RWPE2 (cell line): Measurements from ENCODE around the gene PAK1.

Source experiments
- ATAC-seq: fragments of 200-7000 bp; cut with Tn5 transposase; 3 replicates; pipeline ENCODE4 v1.9.1; 2021; ENCODE audit warnings: low read depth
- DNase-seq: peaks from one replicate; pipeline ENCODE4 v3.0.0-alpha.2; 2020; ENCODE audit warnings: low spot score
- H3K27ac ChIP-seq: fragments of 450-650 bp; 2 replicates; pipeline ENCODE4 v1.5.1; 2017; ENCODE audit warnings: mild to moderate bottlenecking; ENCODE audit not compliant: poor library complexity, severe bottlenecking
- H3K27me3 ChIP-seq: fragments of 250-450 bp; sonication (Bioruptor Pico); 2 replicates; pipeline ENCODE4 v1.5.1; 2021; ENCODE audit warnings: mild to moderate bottlenecking, moderate library complexity; ENCODE audit not compliant: insufficient read depth, poor library complexity, severe bottlenecking
- H3K36me3 ChIP-seq: fragments of 250-450 bp; sonication (Bioruptor Pico); 2 replicates; pipeline ENCODE4 v1.5.1; 2020; ENCODE audit warnings: low read depth, mild to moderate bottlenecking, moderate library complexity
- H3K4me1 ChIP-seq: fragments of 250-450 bp; sonication (Bioruptor Pico); 2 replicates; pipeline ENCODE4 v1.5.1; 2021; ENCODE audit warnings: mild to moderate bottlenecking, moderate library complexity; ENCODE audit not compliant: insufficient read depth, poor library complexity, severe bottlenecking
- H3K4me3 ChIP-seq: fragments of 250-450 bp; sonication (Bioruptor Pico); 2 replicates; pipeline ENCODE4 v1.5.1; 2021; ENCODE audit warnings: mild to moderate bottlenecking, moderate library complexity; ENCODE audit not compliant: severe bottlenecking
- H3K9me3 ChIP-seq: fragments of 250-450 bp; sonication (Bioruptor Pico); 2 replicates; pipeline ENCODE4 v1.5.1; 2021; ENCODE audit warnings: mild to moderate bottlenecking, moderate library complexity; ENCODE audit not compliant: severe bottlenecking
- TF ChIP-seq, protein P1 (sequence below): fragments of 450-650 bp; IDR thresholded peaks from one replicate; pipeline ENCODE4 v1.5.1; 2017; ENCODE audit warnings: mild to moderate bottlenecking, moderate library complexity; ENCODE audit not compliant: poor library complexity, severe bottlenecking

Gene PAK1

DNA sequence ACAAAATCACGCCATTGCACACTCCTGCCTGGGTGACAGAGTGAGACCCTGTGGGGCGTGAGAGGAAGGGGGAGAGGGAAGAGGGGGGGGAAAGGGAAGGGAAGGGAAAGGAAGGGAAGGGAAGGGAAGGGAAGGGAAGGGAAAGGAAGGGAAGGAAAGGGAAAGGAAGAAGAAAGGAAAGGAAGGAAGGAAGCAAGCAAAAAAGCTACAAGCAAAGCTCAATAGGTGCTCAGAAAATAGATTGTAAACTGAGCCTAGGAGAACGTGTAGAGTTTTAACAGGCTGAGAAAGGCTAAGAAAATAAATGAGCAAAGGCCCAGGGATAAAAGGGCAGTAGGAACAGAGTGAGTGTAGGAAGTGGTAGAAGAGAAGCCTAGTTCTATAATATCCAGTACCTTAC is 141.6 kb downstream of the PAK1 start:
- no peak for DNase-seq
- Histone ChIP-seq H3K27ac (no peak overlapping the region), H3K4me1 (no peaks in the 10 kb centered on the region), H3K27me3 (no peaks in the 10 kb centered on the region), H3K9me3 (no peaks in the 10 kb centered on the region), H3K36me3 (peaks cover 32% of the 10 kb centered on the region), H3K4me3 (no peak overlapping the region)
- TF ChIP-seq, protein P1, sequence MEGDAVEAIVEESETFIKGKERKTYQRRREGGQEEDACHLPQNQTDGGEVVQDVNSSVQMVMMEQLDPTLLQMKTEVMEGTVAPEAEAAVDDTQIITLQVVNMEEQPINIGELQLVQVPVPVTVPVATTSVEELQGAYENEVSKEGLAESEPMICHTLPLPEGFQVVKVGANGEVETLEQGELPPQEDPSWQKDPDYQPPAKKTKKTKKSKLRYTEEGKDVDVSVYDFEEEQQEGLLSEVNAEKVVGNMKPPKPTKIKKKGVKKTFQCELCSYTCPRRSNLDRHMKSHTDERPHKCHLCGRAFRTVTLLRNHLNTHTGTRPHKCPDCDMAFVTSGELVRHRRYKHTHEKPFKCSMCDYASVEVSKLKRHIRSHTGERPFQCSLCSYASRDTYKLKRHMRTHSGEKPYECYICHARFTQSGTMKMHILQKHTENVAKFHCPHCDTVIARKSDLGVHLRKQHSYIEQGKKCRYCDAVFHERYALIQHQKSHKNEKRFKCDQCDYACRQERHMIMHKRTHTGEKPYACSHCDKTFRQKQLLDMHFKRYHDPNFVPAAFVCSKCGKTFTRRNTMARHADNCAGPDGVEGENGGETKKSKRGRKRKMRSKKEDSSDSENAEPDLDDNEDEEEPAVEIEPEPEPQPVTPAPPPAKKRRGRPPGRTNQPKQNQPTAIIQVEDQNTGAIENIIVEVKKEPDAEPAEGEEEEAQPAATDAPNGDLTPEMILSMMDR, result no peak
- no peak for ATAC-seq

DNA sequence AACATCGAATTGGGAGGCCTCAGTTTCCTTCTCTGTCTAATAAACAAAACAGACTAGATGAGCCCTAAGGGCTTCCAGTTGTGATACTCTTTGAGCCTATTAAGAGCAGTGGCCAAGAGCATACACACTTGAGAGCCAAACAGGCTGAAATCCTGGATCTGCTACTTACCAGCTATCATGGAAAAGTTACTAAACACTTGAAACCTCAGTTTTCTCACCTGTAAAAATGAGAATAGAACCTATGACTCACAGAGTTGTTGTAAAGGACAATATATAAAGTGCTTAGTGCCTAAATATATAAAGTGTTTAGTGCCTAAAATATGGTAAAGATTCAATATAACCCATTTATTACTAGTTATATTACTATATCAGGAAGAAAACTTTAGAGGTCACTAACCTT is 148.7 kb downstream of the PAK1 start:
- Histone ChIP-seq H3K36me3 (peaks cover 8% of the 10 kb centered on the region), H3K4me1 (no peaks in the 10 kb centered on the region), H3K4me3 (no peak overlapping the region), H3K27me3 (no peaks in the 10 kb centered on the region), H3K9me3 (no peaks in the 10 kb centered on the region), H3K27ac (no peak overlapping the region)
- ATAC-seq (no peak), DNase-seq (no peak)
- TF ChIP-seq, protein P1, result no peak

DNA sequence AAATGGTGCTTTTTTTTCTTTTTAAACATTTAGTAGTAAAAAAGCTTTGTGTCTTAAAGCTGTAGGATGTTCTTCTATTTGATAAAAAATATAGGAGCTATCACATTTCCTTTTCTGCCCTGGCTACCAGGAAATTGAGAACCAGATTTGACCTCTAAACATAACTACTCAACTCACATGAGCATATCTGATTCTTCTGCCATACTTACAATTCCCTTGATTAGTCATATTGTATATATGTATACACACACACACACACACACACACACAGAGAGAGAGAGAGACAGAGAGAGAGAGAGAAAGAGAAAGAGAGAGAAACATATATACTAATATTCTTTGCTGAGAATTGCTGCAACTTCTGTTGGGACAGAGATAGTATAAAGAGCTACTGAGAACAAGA is 149.4 kb downstream of the PAK1 start:
- ATAC-seq (no peak), DNase-seq (no peak)
- no peak overlapping the region for H3K4me3 ChIP-seq
- H3K36me3 ChIP-seq, result peaks cover 8% of the 10 kb centered on the region
- no peaks in the 10 kb centered on the region for H3K4me1 ChIP-seq
- TF ChIP-seq, protein P1, result no peak
- H3K27ac ChIP-seq, result no peak overlapping the region
- H3K27me3 ChIP-seq, result no peaks in the 10 kb centered on the region
- no peaks in the 10 kb centered on the region for H3K9me3 ChIP-seq

DNA sequence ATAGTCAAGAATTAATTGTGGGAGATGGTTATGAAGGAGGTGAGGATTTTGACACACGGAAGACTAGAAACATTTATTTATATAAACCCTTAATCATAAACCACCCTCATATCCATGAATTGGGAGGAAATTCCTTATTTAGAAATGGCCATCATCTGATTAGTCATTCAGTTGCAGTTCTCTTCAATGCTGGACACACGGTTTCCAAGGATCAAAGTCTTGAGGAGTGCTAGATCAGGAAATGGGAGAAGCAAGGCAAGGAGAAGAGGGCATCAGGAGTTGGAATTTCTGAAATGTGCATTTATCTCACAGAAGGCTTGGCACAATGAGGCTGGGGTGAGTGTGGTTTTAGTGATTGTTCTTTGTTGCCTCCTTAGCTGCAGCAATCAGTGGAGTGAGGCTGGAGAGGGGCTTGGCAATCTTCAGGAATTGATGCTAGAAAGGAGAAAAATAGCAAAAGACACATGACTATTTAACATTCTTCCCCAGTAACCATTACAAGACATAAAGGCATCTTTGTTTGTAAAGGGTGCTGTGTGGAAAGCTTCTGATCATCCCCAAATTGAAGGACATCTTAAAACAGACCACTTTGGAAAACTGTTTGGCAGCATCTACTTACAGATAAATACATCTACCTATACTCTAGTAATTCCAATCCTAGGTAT is 150.8 kb downstream of the PAK1 start:
- Histone ChIP-seq H3K4me1 (no peaks in the 10 kb centered on the region), H3K27ac (no peak overlapping the region), H3K4me3 (no peak overlapping the region), H3K27me3 (no peaks in the 10 kb centered on the region), H3K36me3 (peaks cover 8% of the 10 kb centered on the region), H3K9me3 (no peaks in the 10 kb centered on the region)
- TF ChIP-seq, protein P1, result no peak
- ATAC-seq (no peak), DNase-seq (no peak)

DNA sequence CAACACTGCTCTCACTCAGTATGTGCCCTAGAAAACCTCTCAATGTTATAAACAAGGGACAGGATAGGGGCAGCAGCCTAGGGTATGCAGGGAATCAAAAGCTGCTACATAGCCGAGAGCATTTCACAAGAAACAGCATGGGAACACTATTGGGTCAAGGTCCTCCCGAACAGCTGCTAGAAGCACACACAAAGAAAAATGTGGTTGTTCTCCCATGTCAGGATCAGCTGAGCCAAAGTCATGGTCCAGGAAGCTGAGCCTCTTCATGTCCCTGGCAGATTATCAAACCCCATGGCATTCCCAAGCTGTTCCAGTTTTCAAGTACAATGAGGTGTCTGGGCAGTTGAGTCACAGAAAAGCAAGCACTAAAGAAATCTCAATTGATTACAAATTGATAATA is 151.4 kb downstream of the PAK1 start:
- TF ChIP-seq, protein P1, result no peak
- H3K27me3 ChIP-seq, result no peaks in the 10 kb centered on the region
- H3K9me3 ChIP-seq, result no peaks in the 10 kb centered on the region
- no peaks in the 10 kb centered on the region for H3K4me1 ChIP-seq
- DNase-seq, result no peak
- no peak overlapping the region for H3K27ac ChIP-seq
- H3K4me3 ChIP-seq, result no peak overlapping the region
- peaks cover 8% of the 10 kb centered on the region for H3K36me3 ChIP-seq
- no peak for ATAC-seq
